Gastroesophageal sphincter (tissue), 3 donors: ENCODE results near the gene R3HDM2.

Experiments used
- CTCF ChIP-seq, 4 experiments: fragments of 200-600 bp in 2 of 4; fragments of 450-650 bp in 2 of 4; sonication (generic) in 1 of 4; IDR thresholded peaks; one replicate each; pipeline ENCODE4 v1.5.1; 2017 to 2019; ENCODE audit warnings: antibody characterized with exemption in 4 of 4, mild to moderate bottlenecking in 2 of 4, moderate library complexity in 2 of 4
- POLR2A ChIP-seq, 2 donors: fragments of 450-650 bp; IDR thresholded peaks; one replicate each; pipeline ENCODE4 v1.6.1; 2017; ENCODE audit warnings: antibody characterized with exemption in 2 of 2, mild to moderate bottlenecking in 2 of 2, moderate library complexity in 1 of 2
- POLR2AphosphoS5 ChIP-seq: sonication (generic); formaldehyde crosslinking; IDR thresholded peaks from one replicate; pipeline ENCODE4 v1.6.1; 2017; ENCODE audit warnings: antibody characterized with exemption

GRCh38 chr12:57459750-57460467 is 29.1 kb upstream of the R3HDM2 start, which contains the start of gene GLI1:
- no peak for TF ChIP-seq POLR2A (IDR thresholded peaks at IDR 0.05)
- TF ChIP-seq CTCF (IDR thresholded peaks at IDR 0.05) = no peak
- TF ChIP-seq POLR2AphosphoS5 = no peak
